Fibroblast of the conjunctiva (primary cell): ENCODE results near the gene TEAD2.
A peak's percentile ranks its signal among the peaks of the same experiment; 100 is the strongest.

ENCODE experiments used
- DNase-seq: peaks from one replicate; pipeline ENCODE4 v3.0.0-alpha.2; 2010; ENCODE audit warnings: low read depth

The TEAD2 gene

GRCh38 chr19:49362048-49362928, at the start of gene TEAD2:
Gene TEAD2 (minus strand): TSS chr19:49362416. CDS start chr19:49360075, 2,341 bp downstream.
- DNase-seq, result no peak

DNA sequence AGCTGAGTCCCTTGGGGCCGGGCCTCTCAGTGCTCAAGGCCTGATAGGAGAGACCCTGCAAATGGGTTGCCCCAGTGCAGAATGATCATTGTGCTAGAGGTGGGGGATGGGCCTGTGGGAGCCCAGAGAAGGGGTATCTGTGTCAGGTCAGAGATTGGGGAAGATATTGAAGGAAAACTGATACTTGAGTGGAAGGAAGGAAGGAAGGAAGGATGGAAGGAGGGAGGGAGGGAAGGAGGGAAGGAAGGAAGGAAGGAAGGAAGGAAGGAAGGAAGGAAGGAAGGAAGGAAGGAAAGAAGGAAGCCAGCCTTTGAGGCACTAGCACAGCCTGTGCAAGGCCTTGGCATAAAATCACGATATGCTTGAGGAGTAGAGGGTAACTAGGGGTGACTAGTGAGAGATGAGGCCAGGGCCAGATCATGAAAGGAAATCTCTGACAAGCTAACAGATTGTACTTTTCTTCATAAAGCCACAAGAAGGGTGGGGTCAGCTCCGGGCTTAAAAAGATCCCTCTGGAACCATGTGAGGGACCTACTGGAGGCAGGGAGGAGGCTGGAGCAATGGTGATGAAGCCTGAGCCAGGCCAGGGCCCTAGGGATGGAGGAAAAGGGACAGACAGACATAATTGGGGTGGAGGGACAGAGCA, 49.6 kb upstream of the TEAD2 start:
- no peak for DNase-seq

DNA sequence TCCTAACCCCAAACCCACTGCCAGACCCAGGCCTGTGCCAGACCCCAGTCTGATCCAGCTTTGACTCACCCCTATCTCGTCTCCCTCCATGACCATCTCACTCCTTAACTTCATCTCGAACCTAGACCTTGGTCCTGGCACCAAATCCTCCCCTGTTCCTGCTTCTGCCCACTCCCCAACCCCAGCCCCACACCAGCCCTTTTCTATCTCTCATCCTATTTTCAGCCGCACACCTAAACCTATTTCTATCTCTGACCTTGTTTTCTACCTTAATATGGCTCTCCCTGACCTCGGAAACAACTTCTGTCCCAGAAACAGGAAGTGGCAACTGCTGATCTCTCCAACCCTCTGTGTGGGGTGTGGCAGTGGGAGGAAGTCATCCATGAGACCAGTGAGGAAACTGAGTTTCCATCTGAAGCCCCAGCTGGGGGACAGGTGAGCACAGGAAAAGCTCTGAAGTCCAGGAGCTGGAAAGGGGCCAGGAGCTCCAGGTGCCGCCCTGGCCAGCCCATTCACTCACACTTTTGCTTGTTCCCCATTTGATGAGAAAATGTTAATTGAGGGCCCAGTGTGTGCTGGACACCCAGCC, 47.3 kb upstream of the TEAD2 start:
- no peak for DNase-seq

DNA sequence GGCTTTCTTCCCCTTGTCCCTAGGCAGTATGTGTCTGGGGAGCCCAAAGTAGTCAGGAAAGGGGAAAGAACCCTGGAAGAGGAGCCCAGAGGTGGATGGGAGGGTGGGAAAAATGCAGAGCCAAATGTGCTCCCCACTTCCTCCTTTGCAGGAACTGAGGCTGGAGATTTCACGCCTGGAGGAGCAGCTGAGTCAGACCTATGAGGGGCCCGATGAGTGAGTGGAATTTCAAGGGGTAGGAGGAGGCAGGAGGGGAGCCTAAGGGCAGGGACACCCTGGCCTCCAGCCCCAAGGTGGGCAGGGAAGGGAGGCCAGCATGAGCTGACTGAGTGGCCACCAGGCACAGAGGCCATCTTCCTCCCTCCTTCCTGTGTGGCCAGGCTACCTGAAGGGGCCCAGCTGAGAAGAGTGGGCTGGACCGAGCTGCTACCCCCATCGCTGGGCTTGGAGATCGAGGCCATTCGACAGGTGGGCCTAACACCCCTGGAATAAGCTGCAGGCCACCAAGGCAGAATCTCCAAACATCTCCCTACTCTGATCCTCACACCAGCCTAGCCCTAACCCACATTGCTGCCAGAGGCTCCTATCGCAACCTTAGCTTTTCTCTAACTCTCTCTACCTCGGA, 46.7 kb upstream of the TEAD2 start:
- DNase-seq, result no peak

DNA sequence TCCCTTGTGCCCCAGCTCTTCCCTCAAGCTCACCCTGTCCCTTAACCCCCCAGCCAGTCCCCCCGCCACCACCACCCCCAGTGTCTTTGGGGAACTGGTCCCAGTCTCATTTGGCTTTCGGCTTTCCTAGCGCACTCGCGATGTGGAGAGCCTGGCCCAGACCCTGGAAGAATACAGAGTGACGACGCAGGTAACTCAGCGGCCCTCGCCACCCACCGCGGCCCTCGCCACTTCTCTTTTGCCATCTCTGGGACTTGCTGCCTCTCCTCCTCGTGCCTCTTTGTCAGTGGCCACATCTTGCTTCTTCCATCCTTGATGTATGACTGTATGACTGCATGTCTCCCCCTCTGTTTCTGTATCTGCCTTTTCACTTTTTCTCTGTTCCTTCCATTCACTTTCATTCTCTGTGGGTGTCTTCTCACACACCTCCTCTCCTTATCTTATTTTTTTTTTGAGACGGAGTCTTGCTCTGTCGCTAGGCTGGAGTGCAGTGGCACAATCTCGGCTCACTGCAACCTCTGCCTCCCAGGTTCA, 45.3 kb upstream of the TEAD2 start:
- no peak for DNase-seq

GRCh38 chr19:49407079-49407478, 44.9 kb upstream of the TEAD2 start:
- DNase-seq, result no peak

GRCh38 chr19:49403404-49404187, 41.4 kb upstream of the TEAD2 start:
- no peak for DNase-seq

DNA sequence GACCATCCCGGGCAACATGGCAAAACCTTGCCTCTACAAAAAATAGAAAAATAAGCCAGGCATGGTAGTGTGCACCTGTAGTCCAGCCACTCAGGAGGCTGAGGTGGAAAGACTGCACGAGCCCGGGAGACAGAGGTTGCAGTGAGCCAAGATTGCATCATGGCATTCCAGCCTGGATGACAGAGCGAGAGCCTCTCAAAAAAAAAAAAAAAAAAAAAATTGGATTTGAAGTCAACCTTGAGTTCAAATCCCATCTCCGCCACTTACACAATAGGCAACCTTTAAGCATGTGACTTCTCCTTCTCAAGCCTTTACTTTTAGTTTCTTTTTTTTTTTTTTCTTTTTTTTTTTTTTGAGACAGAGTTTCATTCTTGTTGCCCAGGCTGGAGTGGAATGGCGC, 37.8 kb upstream of the TEAD2 start:
- no peak for DNase-seq

DNA sequence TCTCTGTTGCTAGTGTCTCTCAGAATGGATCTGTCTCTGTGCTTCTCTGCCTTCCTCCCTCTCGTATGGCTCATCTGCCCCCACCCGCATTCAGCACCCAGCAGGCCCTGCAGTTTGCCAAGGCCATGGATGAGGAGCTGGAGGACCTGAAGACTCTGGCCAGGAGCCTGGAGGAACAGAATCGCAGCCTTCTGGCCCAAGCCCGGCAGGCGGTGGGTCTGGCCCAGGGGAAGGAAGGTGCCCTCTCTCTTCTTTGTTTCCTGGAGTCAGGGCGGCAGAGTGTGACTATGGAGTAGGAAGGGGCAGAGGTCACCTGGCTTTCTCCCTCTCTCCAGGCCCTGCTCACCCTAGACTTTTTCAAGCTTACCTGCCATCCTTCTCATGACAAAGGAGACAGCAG, 36.7 kb upstream of the TEAD2 start:
- no peak for DNase-seq

GRCh38 chr19:49398001-49398615, 35.9 kb upstream of the TEAD2 start:
- no peak for DNase-seq

GRCh38 chr19:49396738-49397505, 34.7 kb upstream of the TEAD2 start:
- no peak for DNase-seq

- no peak for DNase-seq
Measured at GRCh38 chr19:49395581-49396407, 33.6 kb upstream of the TEAD2 start.

DNA sequence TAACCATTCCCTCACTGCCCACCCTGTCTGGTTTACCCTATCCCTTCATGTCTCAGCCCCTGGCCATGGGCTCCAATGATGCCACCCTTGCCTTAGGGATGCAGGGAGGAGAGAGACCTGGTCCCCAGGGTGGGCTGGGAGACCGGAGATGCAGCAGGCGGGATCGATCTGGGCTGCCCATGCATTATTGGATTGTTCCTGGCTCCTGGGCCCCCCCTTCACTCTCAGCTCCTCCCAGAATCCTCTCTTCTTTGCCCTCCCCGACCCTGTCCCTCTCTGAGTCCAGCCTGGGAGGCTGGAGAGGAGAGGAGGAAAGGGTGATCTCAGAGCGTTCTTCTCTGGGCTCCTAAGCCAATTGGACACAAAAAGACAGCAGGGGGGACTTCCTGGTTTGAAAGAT, 31.7 kb upstream of the TEAD2 start:
- no peak for DNase-seq

DNA sequence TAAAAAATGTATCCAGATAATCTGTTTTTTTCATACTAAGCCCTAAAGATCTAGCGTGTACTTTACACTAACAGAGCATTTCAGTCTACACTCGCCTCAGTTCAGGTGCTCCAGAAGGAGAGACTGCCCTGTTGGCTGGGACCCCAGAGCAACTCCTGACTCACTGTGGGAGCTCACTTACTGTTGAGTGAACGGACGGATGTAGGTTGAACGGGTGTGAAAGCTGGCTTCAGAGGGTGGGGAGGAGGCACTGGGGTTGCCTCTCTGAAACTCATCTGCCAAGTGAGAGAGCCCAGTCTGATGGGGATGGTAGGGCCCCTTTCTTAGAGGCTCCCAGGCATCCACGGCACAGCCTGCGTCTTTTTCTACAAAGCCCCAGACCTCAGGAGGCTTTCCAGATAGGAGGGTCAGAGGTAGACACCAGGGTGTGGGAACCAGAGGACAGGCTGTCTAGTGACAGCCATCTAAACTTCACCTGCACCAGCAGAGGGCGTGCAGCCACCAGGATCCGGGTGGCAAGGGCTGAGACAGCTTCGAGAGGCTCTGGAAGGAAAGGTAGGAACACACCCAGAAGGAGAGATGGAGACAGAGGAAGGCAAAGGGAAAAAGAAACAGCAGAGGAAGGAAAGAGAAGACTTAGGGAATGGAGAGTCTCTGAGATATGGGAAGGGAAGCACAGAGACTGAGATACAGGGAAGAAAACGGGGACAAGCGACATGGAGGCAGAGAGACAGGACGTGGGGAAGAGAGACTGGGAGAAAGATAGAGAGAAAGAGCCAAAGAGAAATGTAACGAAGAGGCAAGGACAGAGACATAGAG, 29.6 kb upstream of the TEAD2 start:
- peak; percentile 28 for DNase-seq

GRCh38 chr19:49390929-49391359, 28.7 kb upstream of the TEAD2 start:
- no peak for DNase-seq

GRCh38 chr19:49390131-49390928, 28.1 kb upstream of the TEAD2 start:
- no peak for DNase-seq

DNA sequence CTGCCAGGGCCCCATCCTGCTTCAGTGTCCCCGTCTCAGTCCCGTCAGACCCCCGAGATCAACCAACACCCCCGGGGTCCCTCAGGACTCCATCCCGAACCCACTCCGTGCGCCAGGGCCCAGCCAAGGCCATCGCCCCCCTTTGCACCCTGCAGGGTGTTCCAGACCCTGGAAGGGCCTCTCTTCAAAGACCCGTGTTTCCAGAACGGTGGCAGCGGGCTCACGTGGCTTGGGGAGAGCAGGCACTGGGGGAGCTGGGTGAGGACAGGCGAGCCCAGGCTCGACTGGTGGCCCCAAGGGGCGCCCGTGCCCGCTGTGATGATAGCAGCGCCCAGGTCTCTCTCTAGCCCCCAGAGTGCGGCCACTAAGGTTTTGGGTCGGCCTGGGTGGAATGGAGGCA, 27.2 kb upstream of the TEAD2 start:
- DNase-seq, result no peak

- DNase-seq, result peak; percentile 27
Measured at GRCh38 chr19:49387936-49388372, 25.7 kb upstream of the TEAD2 start, which contains the start of gene KASH5. Gene KASH5 (plus strand): TSS chr19:49388249. CDS start chr19:49390884, 2,635 bp downstream.
